Transverse colon (tissue), 4 donors: ENCODE results near the gene TRIM37. TPM values are rescaled to one million over a fixed set of nuclear protein-coding genes. Genes with fewer than 3 reads are reported as not detected.

ENCODE experiments used
- DNase-seq: peaks from one replicate; pipeline ENCODE4 v3.0.0-alpha.2; 2019
- H3K27ac ChIP-seq, 4 donors: fragments of 200-600 bp; sonication (generic); 2 replicates each; pipeline ENCODE4 v1.5.1; 2016 to 2018; ENCODE audit warnings: inconsistent platforms in 4 of 4
- H3K27me3 ChIP-seq: fragments of 200-600 bp; sonication (generic); 2 replicates; pipeline ENCODE4 v1.5.1; 2017; ENCODE audit warnings: inconsistent platforms
- H3K36me3 ChIP-seq, 4 donors: fragments of 200-600 bp; sonication (generic); 2 replicates each; pipeline ENCODE4 v1.5.1; 2017 to 2019; ENCODE audit warnings: inconsistent platforms in 4 of 4
- H3K4me1 ChIP-seq, 4 donors: fragments of 200-600 bp; sonication (generic); 2 replicates each; pipeline ENCODE4 v1.5.1; 2017 to 2020; ENCODE audit warnings: inconsistent platforms in 4 of 4
- H3K4me3 ChIP-seq, 4 donors: fragments of 200-600 bp; sonication (generic); 1 replicate in 1 of 4; 2 replicates in 3 of 4; pipeline versions ENCODE4 v1.5.1 to v1.6.1; 2017 to 2019; ENCODE audit warnings: inconsistent platforms in 4 of 4
- H3K9me3 ChIP-seq, 2 donors: fragments of 200-600 bp; sonication (generic); 2 replicates each; pipeline ENCODE4 v1.5.1; 2017 to 2019; ENCODE audit warnings: inconsistent platforms in 2 of 2
- EP300 ChIP-seq: sonication (generic); formaldehyde crosslinking; IDR thresholded peaks from one replicate; pipeline ENCODE4 v1.6.1; 2017; ENCODE audit warnings: antibody characterized with exemption, low read depth
- POLR2A ChIP-seq: fragments of 450-650 bp; IDR thresholded peaks from one replicate; pipeline ENCODE4 v1.6.1; 2016; ENCODE audit warnings: antibody characterized with exemption, mild to moderate bottlenecking, moderate library complexity
- POLR2AphosphoS5 ChIP-seq, 3 donors: sonication (generic); formaldehyde crosslinking; IDR thresholded peaks; one replicate each; pipeline ENCODE4 v1.6.1; 2016; ENCODE audit warnings: antibody characterized with exemption in 3 of 3
- WGBS, 2 donors: methylation state at CpG; one replicate each; pipeline ENCODE4 v1.1.5; 2018; ENCODE audit warnings: low coverage in 1 of 2; 5-methylcytosine and 5-hydroxymethylcytosine counted together
- in situ Hi-C, 4 donors: fragments of 200-750 bp; cut with MboI; loops; one replicate each; pipeline versions ENCODE4 v1.15.0 to v1.15.1; 2017; ENCODE audit warnings: low sequenced_read_pairs in 3 of 4, low pct_ligation_motif_present in 1 of 4, low pct_unique_long_range_greater_than_20kb in 1 of 4
- intact Hi-C: fragments of 100-400 bp; cut with DNase I; formaldehyde crosslinking; loops from one replicate; pipeline ENCODE4 v1.15.1; 2023; ENCODE audit warnings: low total_unique reads
- total RNA-seq, 4 donors: library from RNA; depleted of rRNA; stranded (reverse); fragments of >200 nt; gene quantifications; one replicate each; pipeline ENCODE4 v1.1.0, GENCODE V29; 2016
- TF ChIP-seq, protein P1 (sequence below), 5 experiments: fragments of 200-600 bp in 3 of 5; fragments of 450-650 bp in 2 of 5; sonication (generic) in 3 of 5; IDR thresholded peaks; 1 replicate in 2 of 5; 2 replicates in 3 of 5; pipeline ENCODE4 v1.5.1; 2016 to 2017; ENCODE audit warnings: antibody characterized with exemption in 5 of 5, inconsistent platforms in 3 of 5, mild to moderate bottlenecking in 2 of 5, moderate library complexity in 1 of 5

TRIM37 gene, protein sequence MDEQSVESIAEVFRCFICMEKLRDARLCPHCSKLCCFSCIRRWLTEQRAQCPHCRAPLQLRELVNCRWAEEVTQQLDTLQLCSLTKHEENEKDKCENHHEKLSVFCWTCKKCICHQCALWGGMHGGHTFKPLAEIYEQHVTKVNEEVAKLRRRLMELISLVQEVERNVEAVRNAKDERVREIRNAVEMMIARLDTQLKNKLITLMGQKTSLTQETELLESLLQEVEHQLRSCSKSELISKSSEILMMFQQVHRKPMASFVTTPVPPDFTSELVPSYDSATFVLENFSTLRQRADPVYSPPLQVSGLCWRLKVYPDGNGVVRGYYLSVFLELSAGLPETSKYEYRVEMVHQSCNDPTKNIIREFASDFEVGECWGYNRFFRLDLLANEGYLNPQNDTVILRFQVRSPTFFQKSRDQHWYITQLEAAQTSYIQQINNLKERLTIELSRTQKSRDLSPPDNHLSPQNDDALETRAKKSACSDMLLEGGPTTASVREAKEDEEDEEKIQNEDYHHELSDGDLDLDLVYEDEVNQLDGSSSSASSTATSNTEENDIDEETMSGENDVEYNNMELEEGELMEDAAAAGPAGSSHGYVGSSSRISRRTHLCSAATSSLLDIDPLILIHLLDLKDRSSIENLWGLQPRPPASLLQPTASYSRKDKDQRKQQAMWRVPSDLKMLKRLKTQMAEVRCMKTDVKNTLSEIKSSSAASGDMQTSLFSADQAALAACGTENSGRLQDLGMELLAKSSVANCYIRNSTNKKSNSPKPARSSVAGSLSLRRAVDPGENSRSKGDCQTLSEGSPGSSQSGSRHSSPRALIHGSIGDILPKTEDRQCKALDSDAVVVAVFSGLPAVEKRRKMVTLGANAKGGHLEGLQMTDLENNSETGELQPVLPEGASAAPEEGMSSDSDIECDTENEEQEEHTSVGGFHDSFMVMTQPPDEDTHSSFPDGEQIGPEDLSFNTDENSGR
- total RNA-seq, result 10 to 100 TPM in 3 of 4 donors, 1 to 10 TPM in 1; 2.2 to 18.3 (median 14.7) TPM

DNA sequence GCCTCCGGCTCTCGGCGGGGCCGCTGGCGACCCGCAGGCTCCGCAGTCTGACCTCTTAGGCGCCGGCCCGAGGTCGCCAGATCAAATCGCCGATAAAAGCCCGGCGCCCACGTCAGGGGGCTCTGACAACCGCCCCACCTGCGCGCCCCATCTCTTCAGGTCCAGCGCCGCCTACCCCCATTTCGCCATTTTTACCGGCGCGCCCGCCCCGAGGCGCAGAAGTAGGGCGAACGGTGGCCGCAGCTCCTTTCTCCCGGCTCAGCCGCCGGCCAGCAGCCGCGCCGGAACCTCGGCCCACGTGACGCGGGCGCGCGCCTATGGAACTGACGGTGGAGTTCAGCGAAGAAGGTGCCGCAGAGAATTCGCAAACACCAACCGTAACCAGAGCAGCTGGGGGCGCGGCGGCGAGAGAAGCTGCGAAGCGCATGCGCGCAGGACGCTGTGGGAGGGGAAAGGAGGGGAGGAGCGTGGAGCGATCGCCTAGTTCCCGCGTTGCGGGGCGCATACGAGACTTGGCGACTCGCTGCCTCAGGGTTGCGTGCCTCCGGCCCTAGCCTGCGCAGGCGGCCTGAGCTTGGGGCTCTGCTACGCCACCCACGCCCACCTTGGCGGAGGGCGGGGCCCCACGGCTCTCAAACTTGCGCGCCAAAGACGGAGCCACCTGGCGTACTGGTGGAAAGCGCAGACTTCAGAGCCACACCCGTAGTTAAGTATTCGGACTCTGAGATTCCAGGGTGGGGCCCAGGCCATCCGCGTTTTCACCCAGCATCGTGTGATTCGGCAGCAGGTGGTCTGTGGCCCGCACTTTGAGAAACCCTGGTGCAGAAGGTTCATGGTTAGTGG, at the start of gene TRIM37:
TRIM37 (minus strand) TSS at position 418 of the 843 bp plus-strand sequence. CDS start 419 bp downstream, outside the sequence.
- TF ChIP-seq, protein P1, sequence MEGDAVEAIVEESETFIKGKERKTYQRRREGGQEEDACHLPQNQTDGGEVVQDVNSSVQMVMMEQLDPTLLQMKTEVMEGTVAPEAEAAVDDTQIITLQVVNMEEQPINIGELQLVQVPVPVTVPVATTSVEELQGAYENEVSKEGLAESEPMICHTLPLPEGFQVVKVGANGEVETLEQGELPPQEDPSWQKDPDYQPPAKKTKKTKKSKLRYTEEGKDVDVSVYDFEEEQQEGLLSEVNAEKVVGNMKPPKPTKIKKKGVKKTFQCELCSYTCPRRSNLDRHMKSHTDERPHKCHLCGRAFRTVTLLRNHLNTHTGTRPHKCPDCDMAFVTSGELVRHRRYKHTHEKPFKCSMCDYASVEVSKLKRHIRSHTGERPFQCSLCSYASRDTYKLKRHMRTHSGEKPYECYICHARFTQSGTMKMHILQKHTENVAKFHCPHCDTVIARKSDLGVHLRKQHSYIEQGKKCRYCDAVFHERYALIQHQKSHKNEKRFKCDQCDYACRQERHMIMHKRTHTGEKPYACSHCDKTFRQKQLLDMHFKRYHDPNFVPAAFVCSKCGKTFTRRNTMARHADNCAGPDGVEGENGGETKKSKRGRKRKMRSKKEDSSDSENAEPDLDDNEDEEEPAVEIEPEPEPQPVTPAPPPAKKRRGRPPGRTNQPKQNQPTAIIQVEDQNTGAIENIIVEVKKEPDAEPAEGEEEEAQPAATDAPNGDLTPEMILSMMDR (IDR thresholded peaks at IDR 0.05), result peak in 3 of 5 experiments; percentile 7 to 25 (median 14)
- TF ChIP-seq POLR2A (peak; percentile 83), EP300 (no peak), POLR2AphosphoS5 (IDR thresholded peaks at IDR 0.05) (peak; percentile 85 to 92 (median 86))
- DNase-seq, result peak; percentile 99
- Histone ChIP-seq H3K27ac (peak within 1 kb of the TSS; percentile 94 to 98 (median 97)), H3K36me3 (no peaks in the 10 kb centered on the region), H3K9me3 (no peaks in the 10 kb centered on the region), H3K4me3 (peak within 1 kb of the TSS; percentile 66 to 95 (median 83)), H3K4me1 (peaks cover 0 to 31% (median 11%) of the 10 kb centered on the region in 4 donors), H3K27me3 (no peaks in the 10 kb centered on the region)
- in situ Hi-C loops, result no loop called here
- 1% methylated on average over 58 of the region's 89 CpGs; no CpG with 5 or more reads in 1 of the 2 donors for WGBS, 2 donors
- intact Hi-C loops, result loop anchor here (10.0 kb wide), 1 partner anchor 48 kb away; the partner anchor contains the start of genes PRR11 and SKA2

DNA sequence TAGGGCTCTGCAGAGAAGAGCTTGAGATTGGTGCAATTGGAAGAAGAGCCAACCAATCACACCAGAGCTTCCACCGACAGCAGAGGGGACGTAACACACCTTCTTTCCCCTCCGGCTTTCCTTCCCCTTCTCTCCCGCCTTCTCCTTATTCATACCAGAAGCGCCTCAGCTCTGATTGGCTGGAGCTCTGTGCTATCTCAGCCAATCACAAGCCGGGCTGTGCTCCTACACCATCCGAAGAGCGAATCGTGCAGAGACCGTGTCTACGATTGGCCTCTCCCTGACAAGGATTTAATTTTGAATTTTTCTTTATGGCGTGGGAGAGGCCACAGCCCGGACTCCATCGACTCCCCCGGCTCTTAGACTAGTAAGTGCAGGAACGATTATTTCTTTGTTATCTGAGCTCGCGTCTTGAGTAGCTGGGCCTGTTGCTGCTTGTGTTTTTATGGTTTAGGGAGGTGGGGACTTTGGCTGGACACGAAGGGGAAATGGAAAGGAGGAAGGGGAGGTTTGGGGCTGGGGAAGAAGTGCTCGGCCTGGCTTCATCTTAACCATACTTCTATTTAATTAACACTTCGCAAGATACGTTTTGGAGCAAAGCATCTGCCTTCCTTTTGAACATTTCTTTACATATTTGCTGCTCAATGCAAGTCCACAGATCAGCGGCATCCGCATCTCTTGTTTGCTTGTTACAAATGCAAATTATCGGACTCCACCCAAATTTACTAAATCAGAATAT, 48.9 kb upstream of the TRIM37 start, which contains the start of gene PRR11:
PRR11 (plus strand) TSS at position 308 of the 739 bp plus-strand sequence. CDS start 14,007 bp downstream, outside the sequence.
- TF ChIP-seq POLR2AphosphoS5 (IDR thresholded peaks at IDR 0.05) (no peak), POLR2A (no peak), EP300 (no peak)
- TF ChIP-seq, protein P1 (IDR thresholded peaks at IDR 0.05), result no peak
- peaks cover 14 to 36% (median 18%) of the 10 kb centered on the region in 4 donors for H3K4me1 ChIP-seq
- in situ Hi-C loops (no loop called here), intact Hi-C loops (loop anchor here (10.0 kb wide), 1 partner anchor 51 kb away; the partner anchor contains the start of gene TRIM37)
- no peaks in the 10 kb centered on the region for H3K9me3 ChIP-seq
- peak within 1 kb of the TSS; percentile 74 to 93 (median 88) for H3K27ac ChIP-seq
- H3K27me3 ChIP-seq, result no peaks in the 10 kb centered on the region
- no peaks in the 10 kb centered on the region for H3K36me3 ChIP-seq
- 0% methylated on average over 16 to 25 of the region's 25 CpGs for WGBS, 2 donors
- peak within 1 kb of the TSS; percentile 55 to 85 (median 71) for H3K4me3 ChIP-seq
- DNase-seq, result peak; percentile 95

DNA sequence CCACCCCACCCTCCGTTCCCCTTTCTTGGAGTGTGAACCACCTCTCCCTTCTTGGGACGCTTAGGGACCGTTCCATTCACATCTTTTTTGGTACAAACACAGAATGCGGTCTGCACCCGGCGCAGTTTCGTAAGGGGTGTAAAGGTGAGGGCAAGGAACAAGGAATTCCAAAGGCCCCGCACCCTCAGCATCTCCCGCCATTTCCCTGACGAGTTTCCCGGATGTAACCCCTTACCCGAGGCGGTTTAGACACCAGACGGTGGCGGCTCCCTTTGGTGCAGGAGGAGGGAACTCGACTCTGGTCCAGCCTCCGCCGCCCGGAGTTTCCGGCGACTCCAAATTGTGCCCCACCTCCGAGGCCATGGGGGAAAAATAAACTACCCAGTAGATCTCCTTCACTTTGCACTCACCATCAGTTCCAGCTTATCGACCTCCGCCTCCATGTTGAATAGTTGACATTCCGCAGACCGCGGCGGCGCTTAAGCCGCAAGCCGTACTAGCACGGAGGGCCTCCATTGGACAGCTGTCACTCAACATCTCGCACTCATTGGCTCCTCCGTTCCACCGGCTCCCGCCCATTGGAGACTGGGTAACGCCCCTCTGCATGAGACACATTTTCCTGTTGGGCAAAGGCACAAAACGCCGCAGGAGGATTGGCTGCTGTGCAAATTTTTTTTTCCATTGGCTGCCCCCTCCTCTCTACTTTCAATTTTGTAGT, 48.2 kb upstream of the TRIM37 start, which contains the start of gene SKA2:
SKA2 (minus strand) TSS at position 466 of the 718 bp plus-strand sequence; CDS start at position 443, 23 bp downstream.
- Histone ChIP-seq H3K27ac (peak within 1 kb of the TSS; percentile 74 to 93 (median 88)), H3K36me3 (no peaks in the 10 kb centered on the region), H3K9me3 (no peaks in the 10 kb centered on the region), H3K27me3 (no peaks in the 10 kb centered on the region), H3K4me1 (peaks cover 14 to 38% (median 18%) of the 10 kb centered on the region in 4 donors), H3K4me3 (peak within 1 kb of the TSS; percentile 55 to 85 (median 71))
- whole genome bisulfite sequencing, 2 donors, result 0 to 2% methylated on average over 7 to 39 of the region's 39 CpGs
- peak; percentile 97 for DNase-seq
- in situ Hi-C loops, result no loop called here
- intact Hi-C loops, result loop anchor here (10.0 kb wide), 1 partner anchor 50 kb away; the partner anchor contains the start of gene TRIM37
- TF ChIP-seq POLR2AphosphoS5 (IDR thresholded peaks at IDR 0.05) (peak; percentile 38 to 64 (median 54)), EP300 (no peak), POLR2A (peak; percentile 26)
- TF ChIP-seq, protein P1 (IDR thresholded peaks at IDR 0.05), result no peak
